Osteocyte (in vitro differentiated cells): Measurements from ENCODE around the gene UNK. TPM values are rescaled to one million over a fixed set of nuclear protein-coding genes. Genes with fewer than 3 reads are reported as not detected.

Source experiments
- DNase-seq: peaks from one replicate; pipeline ENCODE4 v3.0.0; 2021; ENCODE audit warnings: mixed read lengths; ENCODE audit not compliant: unreplicated experiment; ENCODE audit errors: extremely low spot score
- H3K27ac Mint-ChIP-seq: one replicate; pipeline ENCODE4 v1.8.0; 2021; ENCODE audit warnings: mild to moderate bottlenecking, mixed read lengths; ENCODE audit not compliant: unreplicated experiment
- H3K27me3 Mint-ChIP-seq: one replicate; pipeline ENCODE4 v1.8.0; 2021; ENCODE audit warnings: mixed read lengths; ENCODE audit not compliant: unreplicated experiment
- H3K36me3 Mint-ChIP-seq: one replicate; pipeline ENCODE4 v1.8.0; 2021; ENCODE audit warnings: mixed read lengths; ENCODE audit not compliant: unreplicated experiment
- H3K4me1 Mint-ChIP-seq: one replicate; pipeline ENCODE4 v1.8.0; 2021; ENCODE audit warnings: mixed read lengths; ENCODE audit not compliant: unreplicated experiment
- H3K4me3 Mint-ChIP-seq: one replicate; pipeline ENCODE4 v1.8.0; 2021; ENCODE audit warnings: mild to moderate bottlenecking, moderate library complexity, mixed read lengths; ENCODE audit not compliant: unreplicated experiment
- H3K9me3 Mint-ChIP-seq: one replicate; pipeline ENCODE4 v1.8.0; 2021; ENCODE audit warnings: mixed read lengths; ENCODE audit not compliant: unreplicated experiment
- total RNA-seq: library from RNA; stranded (reverse); gene quantifications from 2 replicates; pipeline ENCODE4 v1.2.1, GENCODE V29; 2021
- TF ChIP-seq, protein P1 (sequence below): fragments of 200-600 bp; sonication (generic); IDR thresholded peaks from 2 replicates; pipeline ENCODE4 v1.5.0; 2021; ENCODE audit warnings: antibody characterized with exemption, mild to moderate bottlenecking, moderate library complexity

The UNK gene
- total RNA-seq, 1 donor from 2014 or later, result 38.2 TPM

DNA sequence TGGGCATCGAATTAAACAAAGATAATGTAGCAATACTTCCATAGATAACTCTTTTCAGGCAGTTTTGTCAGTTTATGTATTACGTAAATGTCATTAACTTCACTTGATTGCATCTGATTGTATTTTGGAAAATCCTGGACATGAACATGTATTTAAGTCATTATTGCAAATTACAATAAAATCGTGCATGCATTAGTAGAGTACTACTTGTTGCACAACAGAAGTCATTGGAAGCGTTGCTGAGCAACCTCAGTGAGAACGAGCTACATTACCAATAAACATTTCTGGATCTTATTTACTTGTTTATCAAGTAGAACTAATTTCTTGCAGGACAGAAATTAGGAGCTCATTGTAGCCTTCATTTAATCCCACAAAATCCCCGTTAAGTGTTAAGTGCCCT is 6.6 kb downstream of the UNK start:
- TF ChIP-seq, protein P1, sequence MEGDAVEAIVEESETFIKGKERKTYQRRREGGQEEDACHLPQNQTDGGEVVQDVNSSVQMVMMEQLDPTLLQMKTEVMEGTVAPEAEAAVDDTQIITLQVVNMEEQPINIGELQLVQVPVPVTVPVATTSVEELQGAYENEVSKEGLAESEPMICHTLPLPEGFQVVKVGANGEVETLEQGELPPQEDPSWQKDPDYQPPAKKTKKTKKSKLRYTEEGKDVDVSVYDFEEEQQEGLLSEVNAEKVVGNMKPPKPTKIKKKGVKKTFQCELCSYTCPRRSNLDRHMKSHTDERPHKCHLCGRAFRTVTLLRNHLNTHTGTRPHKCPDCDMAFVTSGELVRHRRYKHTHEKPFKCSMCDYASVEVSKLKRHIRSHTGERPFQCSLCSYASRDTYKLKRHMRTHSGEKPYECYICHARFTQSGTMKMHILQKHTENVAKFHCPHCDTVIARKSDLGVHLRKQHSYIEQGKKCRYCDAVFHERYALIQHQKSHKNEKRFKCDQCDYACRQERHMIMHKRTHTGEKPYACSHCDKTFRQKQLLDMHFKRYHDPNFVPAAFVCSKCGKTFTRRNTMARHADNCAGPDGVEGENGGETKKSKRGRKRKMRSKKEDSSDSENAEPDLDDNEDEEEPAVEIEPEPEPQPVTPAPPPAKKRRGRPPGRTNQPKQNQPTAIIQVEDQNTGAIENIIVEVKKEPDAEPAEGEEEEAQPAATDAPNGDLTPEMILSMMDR, result no peak
- peaks cover 16% of the 10 kb centered on the region for H3K4me1 Mint-ChIP-seq
- no peak overlapping the region for H3K27ac Mint-ChIP-seq

DNA sequence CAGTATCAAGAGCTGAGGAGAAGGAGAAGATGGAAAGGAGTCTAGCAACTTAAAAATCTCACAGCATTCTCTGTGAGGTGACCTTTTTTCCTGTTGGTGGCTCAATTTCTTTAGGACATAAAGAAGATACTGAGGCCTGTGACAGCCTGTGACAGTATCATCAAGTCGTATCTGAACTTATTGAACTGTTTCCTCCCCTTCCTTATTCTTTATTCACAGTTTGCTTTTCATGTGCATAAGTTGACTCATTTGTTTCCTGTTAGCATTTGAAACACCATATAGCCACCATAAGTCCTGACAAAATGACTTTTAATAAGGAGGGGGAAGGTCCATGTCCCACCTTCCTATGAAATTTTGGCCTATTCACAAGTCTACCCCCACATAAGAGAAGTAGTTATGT is 8.9 kb downstream of the UNK start:
- no peaks in the 10 kb centered on the region for H3K27me3 Mint-ChIP-seq
- H3K27ac Mint-ChIP-seq, result no peak overlapping the region
- no peak for DNase-seq
- H3K9me3 Mint-ChIP-seq, result no peaks in the 10 kb centered on the region
- H3K4me3 Mint-ChIP-seq, result no peak overlapping the region
- peaks cover 4% of the 10 kb centered on the region for H3K4me1 Mint-ChIP-seq
- H3K36me3 Mint-ChIP-seq, result peaks cover 14% of the 10 kb centered on the region
- TF ChIP-seq, protein P1, result no peak

More for the DNA sequence above, 6.6 kb downstream of the UNK start:
- DNase-seq, result no peak
- H3K9me3 Mint-ChIP-seq, result no peaks in the 10 kb centered on the region
- H3K27me3 Mint-ChIP-seq, result no peaks in the 10 kb centered on the region
- peaks cover 16% of the 10 kb centered on the region for H3K36me3 Mint-ChIP-seq
- H3K4me3 Mint-ChIP-seq, result no peak overlapping the region

DNA sequence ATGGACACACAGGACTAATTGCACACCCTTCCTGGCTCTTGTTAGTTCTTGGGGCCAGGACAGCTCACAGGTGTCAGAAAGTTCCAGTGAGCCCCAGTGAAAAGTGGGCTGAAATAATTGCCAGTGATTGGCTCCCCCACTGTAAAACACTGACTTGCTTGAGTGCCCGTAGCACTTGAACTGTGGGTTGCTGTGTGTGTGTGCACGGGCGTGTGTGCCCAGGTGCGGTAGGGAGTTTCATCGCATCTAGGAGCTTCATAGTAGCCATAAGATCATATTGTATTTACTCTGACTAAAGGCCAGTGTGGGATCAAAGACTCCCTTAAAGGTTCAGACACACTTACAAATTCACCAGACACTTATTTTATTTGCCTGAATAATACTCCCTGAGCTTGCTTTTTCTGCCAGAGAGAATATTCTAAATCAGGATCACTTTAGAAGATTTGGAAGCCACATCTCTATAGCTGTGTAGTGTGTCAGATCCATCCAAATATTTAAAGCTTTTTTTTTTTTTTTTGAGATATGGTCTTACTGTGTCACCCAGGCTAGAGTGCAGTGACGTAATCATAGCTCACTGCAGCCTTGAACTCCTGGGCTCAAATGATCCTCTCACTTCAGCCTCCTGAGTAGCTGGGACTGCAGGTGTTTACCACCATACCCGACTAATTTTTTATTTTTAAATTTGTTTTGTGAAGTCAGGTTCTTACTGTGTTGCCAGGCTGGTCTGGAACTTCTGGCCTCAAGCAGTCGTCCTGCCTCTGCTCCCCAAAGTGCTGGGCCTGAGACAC is 11.4 kb downstream of the UNK start:
- Mint-ChIP-seq H3K4me1 (peaks cover 2% of the 10 kb centered on the region), H3K4me3 (no peak overlapping the region), H3K27ac (no peak overlapping the region), H3K27me3 (no peaks in the 10 kb centered on the region), H3K9me3 (no peaks in the 10 kb centered on the region), H3K36me3 (peaks cover 19% of the 10 kb centered on the region)
- TF ChIP-seq, protein P1, result no peak
- no peak for DNase-seq

DNA sequence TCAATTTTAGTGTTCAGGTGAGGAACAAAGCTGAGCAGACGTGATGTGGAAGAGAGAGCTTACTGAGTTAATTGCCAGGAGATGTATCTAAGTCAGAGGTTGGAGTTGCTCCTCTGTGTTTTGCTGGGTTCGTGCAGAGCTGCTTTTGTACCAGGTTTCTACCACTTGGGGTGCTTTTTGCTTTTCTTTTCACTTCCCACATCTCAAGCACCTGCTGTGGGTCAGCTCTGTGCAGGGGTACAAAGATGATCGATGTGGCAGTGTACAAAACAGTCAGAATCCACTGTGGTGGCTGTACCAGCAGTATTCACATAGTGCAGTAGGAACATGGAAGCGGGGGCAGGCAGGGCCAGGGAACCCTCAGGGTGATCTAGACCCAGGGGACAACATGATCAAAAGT is 14.8 kb downstream of the UNK start:
- no peak for DNase-seq
- no peak overlapping the region for H3K4me3 Mint-ChIP-seq
- H3K36me3 Mint-ChIP-seq, result peaks cover 7% of the 10 kb centered on the region
- no peaks in the 10 kb centered on the region for H3K4me1 Mint-ChIP-seq
- H3K27ac Mint-ChIP-seq, result no peak overlapping the region
- H3K27me3 Mint-ChIP-seq, result no peaks in the 10 kb centered on the region
- TF ChIP-seq, protein P1, result no peak
- H3K9me3 Mint-ChIP-seq, result no peaks in the 10 kb centered on the region

DNA sequence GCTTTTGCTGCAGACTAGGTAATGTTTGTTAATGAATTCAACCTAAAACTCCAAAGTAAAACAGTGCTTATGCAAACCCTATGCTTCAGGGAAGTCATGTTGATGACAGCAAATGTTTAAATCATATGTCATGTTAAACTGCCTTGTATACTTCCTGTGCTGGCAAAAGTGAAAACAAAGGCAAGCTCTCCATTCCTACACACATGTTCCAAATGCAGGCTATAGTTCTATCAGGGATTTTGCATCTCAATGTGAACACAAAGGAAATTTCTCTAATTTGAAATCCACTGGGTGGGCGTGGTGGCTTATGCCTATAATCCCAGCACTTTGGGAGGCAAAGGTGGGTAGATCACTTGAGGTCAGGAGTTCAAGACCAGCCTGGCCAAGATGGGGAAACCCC is 19.3 kb downstream of the UNK start:
- Mint-ChIP-seq H3K27me3 (no peaks in the 10 kb centered on the region), H3K4me1 (peaks cover 9% of the 10 kb centered on the region), H3K9me3 (no peaks in the 10 kb centered on the region), H3K4me3 (no peak overlapping the region), H3K27ac (no peak overlapping the region), H3K36me3 (peaks cover 7% of the 10 kb centered on the region)
- no peak for DNase-seq
- TF ChIP-seq, protein P1, result no peak
